LHCN-M2 (cell line): Measurements from ENCODE around the gene EXOC6B. TPM values are rescaled to one million over a fixed set of nuclear protein-coding genes. Genes with fewer than 3 reads are reported as not detected.
A peak's percentile ranks its signal among the peaks of the same experiment; 100 is the strongest.
"Not testable (repeated sequence)": the region's sequence is repeated elsewhere in the genome, so short reads cannot be mapped to it uniquely, and the experiment has no call there.

Experiments used
- DNase-seq: peaks from one replicate; pipeline ENCODE4 v3.0.0-alpha.2; 2012; ENCODE audit warnings: low read depth
- total RNA-seq: library from RNA; depleted of rRNA; stranded (reverse); fragments of >200 nt; gene quantifications from 2 replicates; pipeline ENCODE4 v1.2.3, GENCODE V29; 2014

EXOC6B gene
- total RNA-seq, 1 experiment from 2014 or later = 16.7 TPM

DNA sequence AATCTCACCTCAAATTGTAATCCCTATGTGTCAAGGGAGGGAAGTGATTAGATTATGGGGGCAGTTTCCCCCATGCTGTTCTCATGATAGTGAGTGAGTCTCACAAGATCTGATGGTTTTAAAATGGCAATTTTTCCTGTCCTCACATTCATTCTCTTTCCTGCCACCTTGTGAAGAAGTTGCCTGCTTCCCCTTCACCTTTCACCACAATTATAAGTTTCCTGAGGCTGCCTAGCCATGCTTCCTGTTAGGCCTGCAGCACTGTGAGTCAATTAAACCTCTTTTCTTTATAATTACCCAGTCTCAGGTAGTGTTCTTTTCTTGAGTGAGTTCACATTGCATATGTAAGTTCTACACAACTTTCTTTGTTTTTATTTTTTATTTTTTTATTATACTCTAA is 271.5 kb downstream of the EXOC6B start:
- DNase-seq = no peak

DNA sequence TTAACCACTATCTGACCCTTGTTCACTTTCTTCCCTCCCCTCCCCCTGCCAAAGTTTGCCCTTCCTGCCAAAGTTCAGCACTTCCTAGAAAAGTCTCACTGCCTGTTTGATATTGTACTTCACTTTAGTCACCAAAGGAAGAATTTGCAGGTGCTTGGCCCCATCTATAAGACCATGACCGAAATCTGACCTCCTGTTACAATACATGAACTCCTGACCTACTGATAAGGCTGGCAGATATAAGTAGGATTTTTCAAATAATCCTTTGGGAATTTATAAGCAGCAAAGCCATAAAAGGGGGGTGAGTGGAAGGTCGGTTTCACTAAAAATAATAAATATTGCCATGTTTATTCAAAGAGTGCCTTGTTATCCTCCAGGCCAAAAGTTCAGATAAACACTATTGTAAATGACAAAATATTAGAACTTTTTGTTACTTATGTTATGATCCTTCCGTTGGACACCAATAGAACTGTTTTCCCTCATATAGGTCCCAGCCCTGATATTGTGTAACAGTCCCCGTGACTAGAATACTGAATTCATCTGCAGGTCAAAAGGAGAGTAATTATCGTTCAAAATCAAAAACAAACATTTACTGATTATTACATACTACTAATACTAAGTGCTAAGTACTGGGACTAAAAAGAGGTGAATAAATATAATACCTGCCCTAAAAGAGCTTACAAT is 277.6 kb downstream of the EXOC6B start:
- DNase-seq = no peak

DNA sequence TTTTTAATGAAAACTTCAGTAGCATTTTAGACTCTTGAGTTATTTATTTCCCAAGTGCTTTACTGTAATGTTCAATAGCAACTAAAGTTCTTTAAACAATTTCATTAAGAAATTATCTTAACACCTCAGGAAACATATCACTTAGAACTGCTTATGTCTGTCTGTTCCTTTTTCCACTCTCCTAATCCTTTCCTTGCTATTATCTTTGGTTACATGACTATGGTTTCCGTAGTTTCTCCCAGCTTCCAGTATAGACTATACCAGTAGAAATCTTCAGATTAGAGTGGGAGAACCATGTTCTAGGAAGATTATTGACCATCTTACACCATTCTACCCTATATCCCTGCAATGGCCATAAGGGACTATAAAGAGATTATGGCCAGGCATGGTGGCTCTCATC is 280.0 kb downstream of the EXOC6B start:
- DNase-seq = no peak

DNA sequence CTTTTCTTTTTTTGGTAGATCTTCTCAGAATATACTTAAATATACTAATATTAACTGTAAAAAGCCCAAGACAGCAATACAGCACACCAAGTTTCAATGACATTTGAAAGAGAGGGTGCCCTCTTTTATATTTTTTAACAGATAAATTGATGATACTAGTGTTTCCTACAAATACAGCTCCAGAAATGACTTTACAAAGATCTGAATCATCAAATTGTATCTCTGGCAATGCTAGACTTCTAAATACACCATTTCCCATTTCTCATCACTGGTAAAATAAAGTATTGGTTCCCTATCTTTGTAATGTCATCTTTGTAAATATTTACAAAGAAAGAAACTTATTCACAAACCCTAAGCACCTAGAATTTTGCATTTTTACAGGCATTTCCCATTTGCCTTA is 281.3 kb downstream of the EXOC6B start:
- DNase-seq = no peak

DNA sequence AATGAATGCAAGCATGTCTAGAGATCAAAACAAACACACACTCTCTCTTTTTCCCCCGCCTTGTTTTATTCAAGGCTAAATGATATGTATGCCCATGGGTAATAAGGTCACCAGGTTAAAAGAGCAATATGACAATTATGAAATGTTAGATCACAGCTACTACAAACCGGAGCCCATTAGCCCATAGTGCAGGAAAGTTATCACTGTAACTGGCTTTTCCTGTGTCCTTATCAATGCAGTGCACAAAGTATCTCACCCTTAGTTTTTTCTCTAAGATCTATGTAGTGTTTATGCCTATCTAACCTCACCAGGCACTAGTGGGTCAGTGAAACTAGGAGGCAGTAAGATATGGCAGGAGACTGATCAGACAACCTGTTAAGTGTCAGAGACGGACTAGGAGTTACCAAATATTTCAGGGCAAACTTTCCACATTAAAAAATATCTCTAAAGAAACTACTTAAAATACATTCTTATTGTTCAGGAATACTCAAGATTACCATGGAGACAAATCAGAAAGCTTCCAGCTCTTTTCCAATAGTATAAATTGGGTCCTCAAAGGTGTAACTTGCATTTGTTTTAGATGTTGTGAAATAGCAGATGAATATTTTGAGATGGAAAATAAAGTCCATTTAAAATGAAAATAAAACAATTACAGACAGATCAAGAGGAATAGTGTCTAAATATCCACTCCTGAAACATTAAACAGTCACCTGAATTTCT is 282.2 kb downstream of the EXOC6B start:
- DNase-seq = no peak

DNA sequence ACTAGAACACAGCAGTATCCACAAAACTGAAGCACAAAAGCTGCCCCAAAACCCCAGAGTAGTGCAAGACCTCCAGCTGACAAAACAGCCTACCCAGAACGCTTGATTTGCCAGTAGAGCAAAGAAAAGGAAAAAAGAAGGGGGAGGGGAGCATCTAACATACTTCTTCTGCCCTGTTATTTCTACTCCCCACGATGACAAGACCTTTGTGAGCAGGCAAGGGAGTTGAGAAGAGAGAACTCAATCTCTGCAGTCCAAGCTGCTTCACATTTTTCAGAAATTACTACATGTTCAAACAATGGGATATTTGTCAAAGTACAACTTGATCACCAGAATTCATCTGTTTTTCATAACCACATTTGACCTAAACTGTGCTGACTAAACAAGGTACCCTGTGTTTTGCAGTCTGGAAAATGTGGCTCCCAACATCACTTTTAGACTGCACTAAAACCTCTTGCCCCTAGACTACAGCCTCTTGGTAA is 286.7 kb downstream of the EXOC6B start:
- DNase-seq = peak; percentile 72

DNA sequence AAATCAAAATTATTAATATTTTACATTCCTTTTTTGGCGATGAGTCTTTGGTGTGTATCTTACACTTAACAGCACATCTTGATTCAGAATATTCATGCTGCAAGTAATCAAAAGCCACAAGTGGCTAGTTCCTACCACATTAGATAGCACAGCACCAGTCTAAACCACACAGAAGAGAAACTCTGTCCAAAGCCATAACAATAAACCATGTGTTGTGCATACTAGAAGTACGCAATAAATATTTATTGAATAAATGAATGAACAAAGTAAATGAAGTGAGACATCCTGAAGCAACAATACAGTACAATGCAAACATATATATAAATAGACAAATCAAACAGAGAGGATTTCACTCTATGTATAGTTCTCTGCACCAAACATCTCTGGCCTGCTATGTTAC is 287.3 kb downstream of the EXOC6B start:
- DNase-seq = no peak

DNA sequence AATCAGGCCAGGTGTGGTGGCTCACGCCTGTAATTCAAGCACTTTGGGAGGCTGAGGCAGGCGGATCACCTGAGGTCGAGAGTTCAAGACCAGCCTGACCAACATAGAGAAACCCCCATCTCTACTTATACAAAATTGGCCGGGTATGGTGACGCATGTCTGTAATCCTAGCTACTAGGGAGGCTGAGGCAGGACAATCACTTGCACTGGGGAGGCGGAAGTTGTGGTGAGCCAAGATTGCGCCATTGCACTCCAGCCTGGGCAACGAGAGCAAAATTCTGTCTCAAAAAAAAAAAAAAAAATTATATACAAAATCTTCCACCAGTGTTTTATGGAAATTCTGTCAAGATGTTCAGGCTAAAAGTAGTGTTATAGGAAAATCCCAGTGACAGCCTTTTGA is 290.2 kb downstream of the EXOC6B start:
- DNase-seq = not testable (repeated sequence)

DNA sequence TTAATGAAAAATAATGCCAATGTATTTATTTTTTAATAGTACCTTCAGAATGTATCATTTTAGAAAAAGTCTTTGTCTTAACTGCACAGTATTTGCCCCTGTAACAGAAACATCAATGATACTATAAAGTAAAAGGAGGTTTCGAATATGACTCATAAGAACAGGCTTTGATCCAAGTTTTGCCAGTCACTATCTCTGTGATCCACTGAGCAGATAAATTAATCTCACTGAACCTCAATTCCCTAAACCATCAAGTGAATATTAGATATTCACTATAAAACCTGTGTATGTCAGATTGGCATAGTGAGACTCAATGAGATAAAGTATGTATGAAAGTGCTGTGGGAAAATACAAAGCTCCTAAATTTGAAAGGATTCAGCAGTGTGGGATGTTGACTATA is 292.1 kb downstream of the EXOC6B start:
- DNase-seq = peak; percentile 51

DNA sequence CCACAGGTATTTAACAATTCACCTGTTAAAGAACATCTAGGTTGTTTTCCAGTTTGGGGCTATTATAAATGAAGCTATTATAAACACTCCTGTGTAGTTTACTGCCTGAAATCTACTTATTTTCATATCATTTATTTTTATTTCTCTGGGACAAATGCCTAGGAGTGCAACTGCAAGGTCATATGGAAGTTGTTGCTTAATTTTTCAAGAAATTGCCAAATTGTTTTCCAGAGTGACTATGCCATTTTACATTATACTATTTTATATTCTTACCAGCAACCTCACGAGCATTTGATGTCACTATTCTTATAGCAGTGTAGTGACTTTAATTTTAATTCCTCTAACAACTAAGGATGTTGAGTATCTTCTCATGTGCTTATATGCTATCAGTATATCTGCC is 298.4 kb downstream of the EXOC6B start:
- DNase-seq = no peak

DNA sequence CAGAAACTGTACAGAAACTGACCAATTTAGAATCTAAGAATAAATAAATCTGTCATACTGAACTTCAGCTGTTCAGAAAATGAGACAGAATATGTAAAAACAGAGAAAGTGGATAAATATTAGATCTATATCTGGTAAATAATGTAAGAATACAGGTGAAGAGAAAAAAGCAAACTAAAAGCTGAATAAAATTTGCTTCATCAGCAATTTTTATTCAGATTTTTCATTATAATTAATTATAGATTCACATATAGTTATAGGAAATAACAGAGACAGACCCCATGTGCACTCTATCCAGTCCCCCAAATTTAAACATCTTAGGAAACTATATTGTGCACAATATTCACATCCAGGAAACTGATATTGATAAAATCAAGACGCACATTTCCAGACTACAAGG is 299.2 kb downstream of the EXOC6B start:
- DNase-seq = no peak

DNA sequence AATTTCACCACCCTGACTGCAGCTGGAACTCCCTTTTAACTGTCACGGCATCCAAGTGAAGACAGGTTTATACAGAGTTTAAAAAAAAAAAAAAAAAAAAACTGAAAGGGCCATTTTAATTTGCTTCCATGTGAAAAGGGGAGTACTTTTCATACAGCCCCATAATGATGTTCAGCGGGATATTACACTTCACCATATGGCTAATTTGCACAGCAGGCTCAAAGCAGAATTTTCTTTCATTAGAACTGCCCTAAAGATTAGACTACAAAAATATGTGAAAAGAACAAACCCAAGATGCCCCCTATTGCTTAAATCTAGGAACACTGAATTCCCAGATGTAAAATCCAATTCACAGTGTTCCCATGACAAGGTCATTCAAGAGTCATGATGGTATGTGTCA is 301.8 kb downstream of the EXOC6B start:
- DNase-seq = no peak

DNA sequence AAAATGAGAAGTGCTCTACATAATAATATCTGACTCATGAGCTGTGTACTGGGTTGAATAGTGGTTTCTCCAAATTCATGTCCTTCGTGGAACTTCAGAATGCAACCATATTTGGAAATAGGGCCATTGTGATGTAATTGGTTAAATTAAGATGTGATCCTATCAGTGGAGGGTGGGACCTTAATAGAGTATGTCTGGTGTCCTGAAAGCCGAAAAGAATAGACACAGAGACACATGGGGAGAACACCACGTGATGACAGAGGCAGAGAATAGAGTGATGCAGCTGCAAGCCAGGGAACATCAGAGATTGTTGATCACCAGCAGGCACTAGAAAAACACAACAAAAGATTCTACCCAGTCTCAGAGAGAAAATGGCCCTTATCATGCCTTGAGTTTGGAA is 310.1 kb downstream of the EXOC6B start:
- DNase-seq = peak; percentile 11

DNA sequence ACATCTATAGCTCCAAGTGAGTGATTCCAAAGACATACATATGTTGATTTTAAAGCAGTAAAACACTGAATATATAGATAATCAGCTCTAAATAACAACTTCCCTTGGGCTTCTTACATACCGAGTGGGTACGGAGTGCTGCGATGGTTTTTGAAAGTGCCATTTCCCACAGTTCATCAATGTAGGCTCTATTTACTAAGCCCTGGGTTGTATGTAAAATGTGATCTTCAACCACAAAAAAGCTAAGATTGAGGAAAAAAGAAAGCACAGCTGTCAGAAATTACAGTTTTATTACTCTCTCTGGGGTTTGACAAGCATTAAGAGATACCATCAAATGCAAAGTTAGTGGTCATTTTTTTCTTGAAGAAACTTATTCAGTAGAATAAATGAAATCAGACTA is 312.8 kb downstream of the EXOC6B start:
- no peak for DNase-seq

DNA sequence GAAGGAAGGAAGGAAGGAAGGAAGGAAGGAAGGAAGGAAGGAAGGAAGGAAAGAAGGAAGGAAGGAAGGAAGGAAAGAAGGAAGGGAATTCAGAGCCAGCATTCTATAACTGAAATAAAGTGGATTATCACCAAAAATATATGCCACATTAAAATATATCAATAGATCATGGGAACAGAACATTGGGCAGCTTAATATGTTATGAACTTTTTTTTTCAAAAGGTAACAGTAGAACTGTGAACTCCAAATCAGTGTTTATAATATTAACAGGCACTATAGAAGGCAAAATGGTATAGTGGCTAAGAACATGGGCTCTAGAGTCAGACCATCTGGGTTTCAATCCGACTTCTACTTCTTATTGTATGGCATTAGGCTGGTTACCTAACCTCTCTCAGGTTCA is 313.5 kb downstream of the EXOC6B start:
- no peak for DNase-seq

DNA sequence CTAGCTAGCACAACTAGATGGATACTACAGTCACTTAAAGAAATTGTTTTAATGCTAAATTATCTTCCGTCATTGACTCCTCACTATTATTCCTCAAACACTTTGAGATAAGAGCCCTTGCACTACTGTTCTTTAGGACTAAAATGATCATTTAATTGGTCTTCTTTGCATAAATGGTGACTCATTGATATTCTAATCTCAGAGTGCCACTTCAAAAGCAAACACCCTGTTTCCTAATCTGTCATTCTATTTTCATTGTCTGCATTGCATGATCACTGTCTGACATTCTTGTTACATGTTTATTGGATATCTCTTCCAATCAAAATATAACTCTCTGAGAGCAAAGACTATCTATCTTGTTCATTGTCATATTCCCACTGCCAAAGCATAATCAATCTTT is 313.9 kb downstream of the EXOC6B start:
- no peak for DNase-seq

DNA sequence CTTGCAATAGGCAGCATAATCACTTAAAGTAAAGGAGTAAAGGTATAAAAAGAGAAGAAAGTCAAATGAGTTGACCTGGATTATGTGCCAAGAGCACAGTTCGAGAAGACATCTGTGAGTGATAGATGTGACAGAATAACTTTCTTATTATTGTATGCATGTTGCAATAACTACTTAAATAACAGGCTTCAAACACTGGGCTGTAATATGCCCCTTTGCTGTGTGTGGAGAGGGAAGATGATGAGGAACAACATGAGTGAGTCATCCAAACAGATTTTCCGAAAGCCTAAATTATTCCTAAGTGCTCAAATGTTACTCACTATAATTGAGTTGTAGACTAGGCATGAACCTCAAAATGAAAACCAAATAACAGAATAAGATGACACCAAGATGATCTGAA is 328.1 kb downstream of the EXOC6B start:
- DNase-seq = peak; percentile 23

DNA sequence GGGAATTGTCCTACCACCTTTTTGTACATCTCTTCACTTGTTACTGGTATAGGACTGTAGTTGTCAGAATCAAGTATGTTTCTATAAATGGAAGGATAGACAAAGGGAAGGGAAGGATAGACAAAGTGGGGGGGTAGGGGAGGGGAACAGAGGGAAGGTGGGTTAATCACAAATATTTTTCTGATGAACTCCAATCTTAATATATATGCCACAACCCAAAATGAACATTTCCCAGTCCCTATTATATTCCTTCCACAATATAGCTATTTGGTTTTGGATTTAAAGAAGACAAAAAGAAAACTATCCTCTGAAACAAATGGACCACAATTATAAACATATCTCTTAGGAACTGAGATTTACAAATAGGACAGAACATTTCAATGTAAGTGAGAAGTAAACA is 329.4 kb downstream of the EXOC6B start:
- DNase-seq = no peak

DNA sequence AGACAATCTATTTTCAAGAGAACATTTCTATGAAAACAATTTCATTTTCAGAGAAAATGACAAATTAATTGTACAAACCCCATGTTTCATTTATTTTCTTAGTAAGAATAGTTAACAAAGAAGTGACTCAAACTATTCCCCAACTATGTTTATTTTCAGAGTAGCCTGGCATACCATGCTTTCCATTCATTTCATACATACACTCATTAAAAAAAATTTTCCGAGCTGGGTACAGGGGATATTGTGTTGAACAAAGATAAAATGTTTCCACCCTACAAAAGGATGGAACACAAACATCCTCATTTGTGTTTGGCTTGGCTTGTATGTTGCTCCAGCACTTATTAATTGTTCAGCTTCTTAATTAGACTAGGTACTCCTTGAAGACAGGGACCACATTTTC is 331.4 kb downstream of the EXOC6B start:
- DNase-seq = no peak

DNA sequence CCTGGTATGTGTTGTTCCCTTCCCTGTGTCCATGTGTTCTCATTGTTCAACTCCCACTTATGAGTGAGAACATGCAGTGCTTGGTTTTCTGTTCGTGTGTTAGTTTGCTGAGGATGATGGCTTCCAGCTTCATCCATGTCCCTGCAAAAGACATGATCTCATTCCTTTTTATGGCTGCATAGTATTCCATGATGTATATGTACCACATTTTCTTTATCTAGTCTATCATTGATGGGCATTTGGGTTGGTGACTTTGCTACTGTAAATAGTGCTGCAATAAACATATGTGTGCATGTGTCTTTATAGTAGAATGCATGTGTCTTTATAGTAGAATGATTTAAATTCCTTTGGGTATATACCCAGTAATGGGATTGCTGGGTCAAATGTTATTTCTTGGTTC is 341.2 kb downstream of the EXOC6B start:
- DNase-seq = not testable (repeated sequence)

DNA sequence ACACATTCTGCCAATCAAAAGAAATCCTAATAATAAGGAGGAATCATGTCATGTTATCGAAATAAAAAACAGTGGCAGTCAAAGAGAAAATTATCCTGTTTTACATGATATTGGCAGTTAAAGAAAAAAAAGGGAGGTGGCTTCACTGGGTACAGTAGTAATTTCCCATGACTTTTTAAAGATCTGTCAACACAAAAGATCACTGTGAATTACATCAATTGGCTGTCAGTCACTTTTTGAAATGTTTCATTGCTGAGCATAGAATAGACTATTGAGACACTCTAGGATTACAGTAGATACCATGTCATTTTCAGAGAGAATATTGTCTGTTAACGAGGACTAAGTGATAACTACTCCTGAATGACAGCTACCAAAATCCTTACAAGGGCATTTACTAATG is 342.5 kb downstream of the EXOC6B start:
- DNase-seq = no peak

DNA sequence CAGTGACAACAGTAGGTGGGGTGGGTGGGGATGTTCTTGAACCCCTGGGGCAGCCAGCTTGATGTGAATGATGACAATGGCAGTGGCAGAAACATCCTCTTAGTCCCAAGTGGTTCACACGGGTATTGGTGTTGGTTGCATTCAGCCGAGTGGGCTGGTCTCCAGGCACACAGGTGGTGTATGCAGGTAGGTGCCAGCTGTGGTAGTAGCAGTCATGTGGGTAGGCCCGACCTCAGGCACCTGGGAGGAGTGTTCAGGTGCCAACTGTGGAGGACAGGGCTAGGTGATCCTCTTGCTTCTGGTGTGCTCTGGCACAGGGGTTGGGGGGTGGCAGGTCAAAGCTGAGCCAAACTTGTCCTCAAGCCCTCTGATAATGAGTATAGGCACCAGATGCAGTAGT is 350.6 kb downstream of the EXOC6B start:
- DNase-seq = no peak

DNA sequence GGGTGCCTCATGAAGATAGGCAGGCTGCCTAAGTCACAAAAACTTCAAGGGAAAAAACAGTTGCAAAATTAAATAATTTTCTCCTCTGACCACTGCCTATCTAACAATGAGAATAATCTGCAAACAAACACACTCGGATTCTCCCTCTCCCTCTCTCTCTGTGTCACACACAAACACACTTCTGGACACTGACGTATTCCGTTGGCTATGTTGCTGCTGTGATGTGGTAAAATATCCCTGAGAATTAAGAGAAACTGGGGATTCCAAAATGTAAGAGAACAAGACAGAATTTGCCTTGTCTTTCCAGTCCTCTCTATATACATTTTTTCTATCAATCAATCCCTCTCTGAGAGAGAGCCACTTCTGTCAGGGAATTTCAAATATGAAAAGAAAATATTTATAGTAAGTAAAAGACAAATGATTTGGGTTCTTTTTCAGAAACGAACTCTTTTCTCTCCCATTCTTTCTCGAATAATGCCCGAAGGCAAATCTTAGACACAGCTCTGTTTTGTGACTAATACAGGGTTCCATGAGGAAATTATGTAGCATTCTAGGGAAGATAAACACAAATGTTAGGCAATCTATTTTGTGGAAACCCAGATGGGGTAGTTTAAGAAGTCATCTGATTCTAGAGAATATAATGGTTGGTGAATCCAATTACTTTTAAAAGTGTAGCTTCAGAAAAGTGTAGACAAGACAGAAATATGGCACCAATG is 367.9 kb downstream of the EXOC6B start:
- DNase-seq = no peak
